Measurements from ENCODE around the gene WWC1.
"Not testable (repeated sequence)": the region's sequence is repeated elsewhere in the genome, so short reads cannot be mapped to it uniquely, and the experiment has no call there.

Gene WWC1

GRCh38 chr5:168432903-168433302 lies 141.5 kb downstream of the WWC1 start:
- no peak for DNase-seq (ENCODE audit: low read depth)
- H3K4me3 ChIP-seq (ENCODE audit: low read depth, low read length), result no peak overlapping the region
- TF ChIP-seq POLR2A (IDR thresholded peaks at IDR 0.05; ENCODE audit: extremely low read depth, insufficient read length) (no peak), MYC (IDR thresholded peaks at IDR 0.05; ENCODE audit: low read depth, low read length) (no peak), CTCF (IDR thresholded peaks at IDR 0.05; ENCODE audit: low read depth, low read length) (no peak), MAX (IDR thresholded peaks at IDR 0.05; ENCODE audit: low read depth, low read length) (no peak)

DNA sequence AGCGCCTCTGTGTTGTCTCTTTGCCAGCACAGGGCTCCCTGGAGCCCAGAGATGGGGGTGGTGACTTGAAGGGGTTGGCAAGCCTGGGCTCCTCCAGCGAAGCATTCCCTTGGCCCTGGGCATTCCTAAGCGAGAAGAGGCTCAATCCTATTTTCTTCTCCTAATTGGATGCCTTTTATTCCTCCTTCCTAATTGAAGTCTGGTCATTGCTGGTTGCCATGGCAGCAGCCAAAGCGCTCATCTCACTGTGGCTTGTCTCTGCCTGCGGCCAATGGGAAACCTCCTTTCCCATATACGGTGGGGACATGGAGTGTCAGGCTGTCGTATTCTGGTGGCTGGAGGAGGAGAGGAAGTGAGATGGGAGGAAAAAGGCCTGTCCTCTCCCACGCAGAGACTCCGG lies 142.6 kb downstream of the WWC1 start:
- DNase-seq (ENCODE audit: low read depth), result no peak
- no peak for TF ChIP-seq MYC (IDR thresholded peaks at IDR 0.05; ENCODE audit: low read depth, low read length)
- TF ChIP-seq CTCF (IDR thresholded peaks at IDR 0.05; ENCODE audit: low read depth, low read length), result no peak
- no peak for TF ChIP-seq POLR2A (IDR thresholded peaks at IDR 0.05; ENCODE audit: extremely low read depth, insufficient read length)
- no peak for TF ChIP-seq MAX (IDR thresholded peaks at IDR 0.05; ENCODE audit: low read depth, low read length)
- H3K4me3 ChIP-seq (ENCODE audit: low read depth, low read length), result no peak overlapping the region

DNA sequence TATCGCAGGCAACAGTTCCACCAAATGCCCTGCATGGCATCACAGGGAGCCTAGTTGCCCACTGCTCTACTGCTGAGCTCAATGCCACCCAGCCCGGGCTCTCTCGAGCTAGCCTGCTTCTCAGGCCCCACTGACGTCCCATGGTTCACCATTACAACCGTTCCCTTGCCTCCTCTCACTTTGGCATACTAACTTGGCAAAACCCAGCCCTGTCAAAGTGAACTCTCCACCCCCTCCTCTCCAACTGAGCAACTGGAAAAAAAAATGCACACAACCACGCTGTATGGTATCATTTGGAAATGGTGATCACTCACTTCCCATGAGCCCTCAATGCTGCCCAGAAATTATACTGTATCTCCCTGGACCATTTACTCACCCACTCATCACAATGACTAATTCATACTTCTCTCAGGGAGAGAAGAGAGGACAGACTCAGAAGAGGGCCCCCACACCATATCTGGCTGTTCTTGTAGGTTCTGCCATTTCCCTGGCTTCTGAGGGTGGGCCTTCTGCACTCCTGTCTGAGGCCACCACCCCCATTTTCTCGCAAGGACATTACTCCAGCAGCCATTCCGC lies 143.4 kb downstream of the WWC1 start:
- no peak for DNase-seq (ENCODE audit: low read depth)
- TF ChIP-seq CTCF (IDR thresholded peaks at IDR 0.05; ENCODE audit: low read depth, low read length) (no peak), MYC (IDR thresholded peaks at IDR 0.05; ENCODE audit: low read depth, low read length) (no peak), POLR2A (IDR thresholded peaks at IDR 0.05; ENCODE audit: extremely low read depth, insufficient read length) (no peak), MAX (IDR thresholded peaks at IDR 0.05; ENCODE audit: low read depth, low read length) (no peak)
- H3K4me3 ChIP-seq (ENCODE audit: low read depth, low read length), result no peak overlapping the region

- H3K4me3 ChIP-seq (ENCODE audit: low read depth, low read length); DNase-seq (ENCODE audit: low read depth): not testable (repeated sequence)
These were observed 143.9 kb downstream of the WWC1 start for GRCh38 chr5:168435340-168435739.

DNA sequence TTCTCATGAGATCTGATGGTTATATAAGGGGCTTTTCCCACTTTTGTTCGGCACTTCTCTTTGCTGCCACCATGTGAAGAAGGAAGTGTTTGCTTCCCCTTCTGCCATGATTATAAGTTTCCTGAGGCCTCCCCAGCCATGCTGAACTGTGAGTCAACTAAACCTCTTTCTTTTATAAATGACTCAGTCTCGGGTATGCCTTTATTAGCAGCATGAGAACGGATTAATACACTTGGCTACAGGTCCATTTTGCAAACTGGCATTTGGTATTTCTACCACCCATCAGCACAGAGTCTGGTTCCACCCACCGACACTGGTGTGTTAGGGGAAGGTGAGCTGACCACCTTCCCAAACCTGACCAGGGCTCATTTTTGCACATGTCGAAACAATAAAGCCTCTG lies 146.9 kb downstream of the WWC1 start:
- no peak overlapping the region for H3K4me3 ChIP-seq (ENCODE audit: low read depth, low read length)
- TF ChIP-seq POLR2A (IDR thresholded peaks at IDR 0.05; ENCODE audit: extremely low read depth, insufficient read length) (no peak), MYC (IDR thresholded peaks at IDR 0.05; ENCODE audit: low read depth, low read length) (no peak), MAX (IDR thresholded peaks at IDR 0.05; ENCODE audit: low read depth, low read length) (no peak), CTCF (IDR thresholded peaks at IDR 0.05; ENCODE audit: low read depth, low read length) (no peak)
- no peak for DNase-seq (ENCODE audit: low read depth)

DNA sequence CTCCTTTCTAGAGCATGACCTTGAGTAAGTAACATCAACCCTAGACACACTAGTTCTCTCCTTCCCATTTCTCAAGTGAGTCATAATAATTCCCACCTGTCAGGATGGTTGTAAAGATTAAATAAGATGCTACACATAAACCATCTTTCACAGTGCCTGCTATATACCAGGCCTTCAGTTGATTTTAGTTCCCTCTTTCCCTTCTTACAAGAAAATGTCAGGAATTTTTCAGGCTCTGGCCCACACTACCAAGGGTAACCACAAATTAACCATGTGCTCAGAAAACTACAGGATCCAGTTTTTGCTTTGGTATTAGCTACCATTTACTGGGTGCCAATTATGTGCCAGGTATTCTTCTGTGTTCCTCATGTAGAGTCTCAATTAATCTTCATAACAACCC lies 152.1 kb downstream of the WWC1 start:
- TF ChIP-seq CTCF (IDR thresholded peaks at IDR 0.05; ENCODE audit: low read depth, low read length) (no peak), MAX (IDR thresholded peaks at IDR 0.05; ENCODE audit: low read depth, low read length) (no peak), POLR2A (IDR thresholded peaks at IDR 0.05; ENCODE audit: extremely low read depth, insufficient read length) (no peak), MYC (IDR thresholded peaks at IDR 0.05; ENCODE audit: low read depth, low read length) (no peak)
- DNase-seq (ENCODE audit: low read depth), result no peak

More for the DNA sequence above, 152.1 kb downstream of the WWC1 start:
- H3K4me3 ChIP-seq (ENCODE audit: low read depth, low read length), result no peak overlapping the region
